ENCODE results near the gene SLC2A1. TPM values are rescaled to one million over a fixed set of nuclear protein-coding genes. Genes with fewer than 3 reads are reported as not detected.

Gene SLC2A1
- total RNA-seq, 1 donor = 49.7 TPM

- Histone ChIP-seq H3K27me3 (ENCODE audit: insufficient read depth, low read length) (no peaks in the 10 kb centered on the region), H3K4me3 (ENCODE audit: low read length) (no peak overlapping the region), H3K4me1 (ENCODE audit: insufficient read depth, low read length) (peaks cover 12% of the 10 kb centered on the region), H3K9me3 (ENCODE audit: low read depth, low read length) (no peaks in the 10 kb centered on the region)
Observed at GRCh38 chr1:42990757-42991346, 32.2 kb upstream of the SLC2A1 start.

GRCh38 chr1:42983693-42984092 is 25.0 kb upstream of the SLC2A1 start:
- H3K4me3 ChIP-seq (ENCODE audit: low read length) = no peak overlapping the region
- peaks cover 10% of the 10 kb centered on the region for H3K4me1 ChIP-seq (ENCODE audit: insufficient read depth, low read length)
- H3K27me3 ChIP-seq (ENCODE audit: insufficient read depth, low read length) = no peaks in the 10 kb centered on the region
- H3K9me3 ChIP-seq (ENCODE audit: low read depth, low read length) = no peaks in the 10 kb centered on the region

GRCh38 chr1:42983253-42983652 is 24.6 kb upstream of the SLC2A1 start:
- Histone ChIP-seq H3K4me1 (ENCODE audit: insufficient read depth, low read length) (peaks cover 10% of the 10 kb centered on the region), H3K9me3 (ENCODE audit: low read depth, low read length) (no peaks in the 10 kb centered on the region), H3K27me3 (ENCODE audit: insufficient read depth, low read length) (no peaks in the 10 kb centered on the region), H3K4me3 (ENCODE audit: low read length) (no peak overlapping the region)

- peaks cover 10% of the 10 kb centered on the region for H3K4me1 ChIP-seq (ENCODE audit: insufficient read depth, low read length)
- H3K9me3 ChIP-seq (ENCODE audit: low read depth, low read length) = no peaks in the 10 kb centered on the region
- no peak overlapping the region for H3K4me3 ChIP-seq (ENCODE audit: low read length)
- H3K27me3 ChIP-seq (ENCODE audit: insufficient read depth, low read length) = no peaks in the 10 kb centered on the region
Observed at GRCh38 chr1:42982641-42983040, 24.0 kb upstream of the SLC2A1 start.

- Histone ChIP-seq H3K9me3 (ENCODE audit: low read depth, low read length) (no peaks in the 10 kb centered on the region), H3K27me3 (ENCODE audit: insufficient read depth, low read length) (no peaks in the 10 kb centered on the region), H3K4me1 (ENCODE audit: insufficient read depth, low read length) (peaks cover 10% of the 10 kb centered on the region), H3K4me3 (ENCODE audit: low read length) (no peak overlapping the region)
Observed at GRCh38 chr1:42981871-42982270, 23.2 kb upstream of the SLC2A1 start.

GRCh38 chr1:42981255-42981805 is 22.7 kb upstream of the SLC2A1 start:
- H3K4me1 ChIP-seq (ENCODE audit: insufficient read depth, low read length) = peaks cover 10% of the 10 kb centered on the region
- no peaks in the 10 kb centered on the region for H3K27me3 ChIP-seq (ENCODE audit: insufficient read depth, low read length)
- no peak overlapping the region for H3K4me3 ChIP-seq (ENCODE audit: low read length)
- no peaks in the 10 kb centered on the region for H3K9me3 ChIP-seq (ENCODE audit: low read depth, low read length)

- H3K4me1 ChIP-seq (ENCODE audit: insufficient read depth, low read length) = peaks cover 10% of the 10 kb centered on the region
- H3K9me3 ChIP-seq (ENCODE audit: low read depth, low read length) = no peaks in the 10 kb centered on the region
- no peaks in the 10 kb centered on the region for H3K27me3 ChIP-seq (ENCODE audit: insufficient read depth, low read length)
- H3K4me3 ChIP-seq (ENCODE audit: low read length) = no peak overlapping the region
Observed at GRCh38 chr1:42979896-42980800, 21.5 kb upstream of the SLC2A1 start.

- Histone ChIP-seq H3K27me3 (ENCODE audit: insufficient read depth, low read length) (no peaks in the 10 kb centered on the region), H3K4me1 (ENCODE audit: insufficient read depth, low read length) (peaks cover 10% of the 10 kb centered on the region), H3K9me3 (ENCODE audit: low read depth, low read length) (no peaks in the 10 kb centered on the region), H3K4me3 (ENCODE audit: low read length) (no peak overlapping the region)
Observed at GRCh38 chr1:42979036-42979430, 20.4 kb upstream of the SLC2A1 start.

- no peak overlapping the region for H3K4me3 ChIP-seq (ENCODE audit: low read length)
- no peaks in the 10 kb centered on the region for H3K9me3 ChIP-seq (ENCODE audit: low read depth, low read length)
- H3K27me3 ChIP-seq (ENCODE audit: insufficient read depth, low read length) = no peaks in the 10 kb centered on the region
- H3K4me1 ChIP-seq (ENCODE audit: insufficient read depth, low read length) = peaks cover 10% of the 10 kb centered on the region
Observed at GRCh38 chr1:42978317-42979035, 19.8 kb upstream of the SLC2A1 start.

- no peak overlapping the region for H3K4me3 ChIP-seq (ENCODE audit: low read length)
- peaks cover 10% of the 10 kb centered on the region for H3K4me1 ChIP-seq (ENCODE audit: insufficient read depth, low read length)
- no peaks in the 10 kb centered on the region for H3K27me3 ChIP-seq (ENCODE audit: insufficient read depth, low read length)
- no peaks in the 10 kb centered on the region for H3K9me3 ChIP-seq (ENCODE audit: low read depth, low read length)
Observed at GRCh38 chr1:42977653-42978052, 19.0 kb upstream of the SLC2A1 start.

- H3K4me1 ChIP-seq (ENCODE audit: insufficient read depth, low read length) = peaks cover 8% of the 10 kb centered on the region
- H3K27me3 ChIP-seq (ENCODE audit: insufficient read depth, low read length) = no peaks in the 10 kb centered on the region
- no peak overlapping the region for H3K4me3 ChIP-seq (ENCODE audit: low read length)
- no peaks in the 10 kb centered on the region for H3K9me3 ChIP-seq (ENCODE audit: low read depth, low read length)
Observed at GRCh38 chr1:42975561-42976225, 17.0 kb upstream of the SLC2A1 start.

GRCh38 chr1:42974767-42975437 is 16.2 kb upstream of the SLC2A1 start:
- peaks cover under 1% of the 10 kb centered on the region for H3K4me1 ChIP-seq (ENCODE audit: insufficient read depth, low read length)
- no peaks in the 10 kb centered on the region for H3K27me3 ChIP-seq (ENCODE audit: insufficient read depth, low read length)
- H3K4me3 ChIP-seq (ENCODE audit: low read length) = no peak overlapping the region
- H3K9me3 ChIP-seq (ENCODE audit: low read depth, low read length) = no peaks in the 10 kb centered on the region

GRCh38 chr1:42973799-42974198 is 15.1 kb upstream of the SLC2A1 start:
- no peaks in the 10 kb centered on the region for H3K4me1 ChIP-seq (ENCODE audit: insufficient read depth, low read length)
- H3K4me3 ChIP-seq (ENCODE audit: low read length) = no peak overlapping the region
- H3K27me3 ChIP-seq (ENCODE audit: insufficient read depth, low read length) = no peaks in the 10 kb centered on the region
- H3K9me3 ChIP-seq (ENCODE audit: low read depth, low read length) = no peaks in the 10 kb centered on the region

GRCh38 chr1:42973286-42973685 is 14.6 kb upstream of the SLC2A1 start:
- Histone ChIP-seq H3K4me3 (ENCODE audit: low read length) (no peak overlapping the region), H3K27me3 (ENCODE audit: insufficient read depth, low read length) (no peaks in the 10 kb centered on the region), H3K9me3 (ENCODE audit: low read depth, low read length) (no peaks in the 10 kb centered on the region)

More at GRCh38 chr1:42973286-42973685, 14.6 kb upstream of the SLC2A1 start:
- H3K4me1 ChIP-seq (ENCODE audit: insufficient read depth, low read length) = no peaks in the 10 kb centered on the region

Measured in mononuclear cell (primary cell).